ENCODE measurements around the gene PIGBOS1.
"Not testable (repeated sequence)": the region's sequence is repeated elsewhere in the genome, so short reads cannot be mapped to it uniquely, and the experiment has no call there.

PIGBOS1 gene

DNA sequence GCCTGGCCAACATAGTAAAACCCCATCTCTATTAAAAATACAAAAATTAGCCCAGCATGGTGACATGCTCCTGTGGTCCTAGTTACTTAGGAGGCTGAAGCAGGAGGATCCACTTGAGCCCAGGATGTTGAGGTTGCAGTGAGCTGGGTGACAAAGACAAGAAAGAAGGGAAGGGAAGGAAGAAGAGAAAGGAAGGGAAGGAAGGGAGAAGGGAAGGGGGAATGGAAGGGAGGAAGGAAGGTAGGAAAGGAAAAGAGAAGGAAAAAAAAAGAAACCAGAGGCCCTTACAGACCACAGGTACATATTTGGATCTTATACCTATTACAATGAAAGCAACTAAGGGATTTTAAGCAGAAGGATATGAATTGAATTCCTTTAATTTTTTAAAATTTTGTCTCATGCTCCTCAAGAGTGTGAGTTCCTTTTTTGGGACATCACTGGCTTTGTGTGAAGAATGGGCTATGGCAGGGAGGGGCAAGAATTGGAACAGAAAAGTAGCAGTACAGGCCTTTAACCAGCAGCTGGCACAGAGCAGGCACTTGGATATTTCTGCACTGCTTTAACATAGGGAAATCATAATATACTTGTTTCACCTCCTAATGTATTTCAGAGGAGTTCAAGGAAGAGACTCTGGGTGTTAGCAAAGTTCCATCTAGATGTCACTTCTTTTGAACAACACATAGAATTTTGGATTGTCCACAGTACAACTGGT is 37.2 kb downstream of the PIGBOS1 start:
- H3K4me3 ChIP-seq (ENCODE audit: control insufficient read depth, low read depth, low read length), result no peak overlapping the region
- no peak for DNase-seq (ENCODE audit: low read depth)
- TF ChIP-seq, protein P1, sequence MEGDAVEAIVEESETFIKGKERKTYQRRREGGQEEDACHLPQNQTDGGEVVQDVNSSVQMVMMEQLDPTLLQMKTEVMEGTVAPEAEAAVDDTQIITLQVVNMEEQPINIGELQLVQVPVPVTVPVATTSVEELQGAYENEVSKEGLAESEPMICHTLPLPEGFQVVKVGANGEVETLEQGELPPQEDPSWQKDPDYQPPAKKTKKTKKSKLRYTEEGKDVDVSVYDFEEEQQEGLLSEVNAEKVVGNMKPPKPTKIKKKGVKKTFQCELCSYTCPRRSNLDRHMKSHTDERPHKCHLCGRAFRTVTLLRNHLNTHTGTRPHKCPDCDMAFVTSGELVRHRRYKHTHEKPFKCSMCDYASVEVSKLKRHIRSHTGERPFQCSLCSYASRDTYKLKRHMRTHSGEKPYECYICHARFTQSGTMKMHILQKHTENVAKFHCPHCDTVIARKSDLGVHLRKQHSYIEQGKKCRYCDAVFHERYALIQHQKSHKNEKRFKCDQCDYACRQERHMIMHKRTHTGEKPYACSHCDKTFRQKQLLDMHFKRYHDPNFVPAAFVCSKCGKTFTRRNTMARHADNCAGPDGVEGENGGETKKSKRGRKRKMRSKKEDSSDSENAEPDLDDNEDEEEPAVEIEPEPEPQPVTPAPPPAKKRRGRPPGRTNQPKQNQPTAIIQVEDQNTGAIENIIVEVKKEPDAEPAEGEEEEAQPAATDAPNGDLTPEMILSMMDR (IDR thresholded peaks at IDR 0.05; ENCODE audit: control insufficient read depth, insufficient read depth, low read depth, low read length, missing control alignments), result no peak

DNA sequence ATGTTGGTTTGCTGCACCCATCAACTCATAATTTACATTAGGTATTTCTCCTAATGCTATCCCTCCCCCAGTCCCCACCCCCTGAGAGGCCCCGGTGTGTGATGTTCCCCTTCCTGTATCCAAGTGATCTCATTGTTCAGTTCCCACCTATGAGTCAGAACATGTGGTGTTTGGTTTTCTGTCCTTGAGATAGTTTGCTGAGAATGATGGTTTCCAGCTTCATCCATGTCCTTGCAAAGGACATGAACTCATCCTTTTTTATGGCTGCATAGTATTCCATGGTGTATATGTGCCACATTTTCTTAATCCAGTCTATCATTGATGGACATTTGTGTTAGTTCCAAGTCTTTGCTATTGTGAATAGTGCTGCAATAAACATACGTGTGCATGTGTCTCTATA is 38.3 kb downstream of the PIGBOS1 start:
- DNase-seq (ENCODE audit: low read depth); H3K4me3 ChIP-seq (ENCODE audit: control insufficient read depth, low read depth, low read length): not testable (repeated sequence)

DNA sequence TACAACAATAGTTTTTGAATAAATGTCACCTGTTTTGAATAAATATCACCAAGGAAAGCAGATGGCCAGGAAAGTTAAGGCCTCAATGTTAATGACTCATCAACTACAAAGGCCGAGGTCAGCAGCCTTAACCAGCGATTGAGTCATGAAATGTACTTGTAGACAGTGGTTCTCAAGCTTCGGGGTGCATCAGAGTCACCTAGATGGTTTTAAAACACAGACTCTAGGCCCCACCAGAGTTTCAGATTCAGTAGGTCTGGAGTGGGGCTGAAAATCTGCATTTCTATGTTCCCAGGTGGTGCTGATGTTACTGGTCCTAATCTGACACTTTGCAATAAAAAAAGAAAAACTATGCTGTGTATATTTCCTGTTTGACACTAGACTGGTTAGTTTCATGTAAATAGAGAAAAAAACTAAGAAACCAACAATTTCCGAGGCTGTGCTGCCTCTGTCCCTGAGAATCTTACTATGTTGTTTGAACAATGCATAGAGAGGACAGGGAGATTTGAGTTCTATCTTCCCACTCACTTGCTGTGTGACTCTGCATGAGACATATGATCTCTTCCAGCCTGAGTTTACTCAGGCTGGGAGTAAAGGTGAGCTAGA is 39.1 kb downstream of the PIGBOS1 start:
- peak; percentile 80 for DNase-seq (ENCODE audit: low read depth)
- TF ChIP-seq, protein P1 (IDR thresholded peaks at IDR 0.05; ENCODE audit: control insufficient read depth, insufficient read depth, low read depth, low read length, missing control alignments), result no peak
- H3K4me3 ChIP-seq (ENCODE audit: control insufficient read depth, low read depth, low read length), result no peak overlapping the region

DNA sequence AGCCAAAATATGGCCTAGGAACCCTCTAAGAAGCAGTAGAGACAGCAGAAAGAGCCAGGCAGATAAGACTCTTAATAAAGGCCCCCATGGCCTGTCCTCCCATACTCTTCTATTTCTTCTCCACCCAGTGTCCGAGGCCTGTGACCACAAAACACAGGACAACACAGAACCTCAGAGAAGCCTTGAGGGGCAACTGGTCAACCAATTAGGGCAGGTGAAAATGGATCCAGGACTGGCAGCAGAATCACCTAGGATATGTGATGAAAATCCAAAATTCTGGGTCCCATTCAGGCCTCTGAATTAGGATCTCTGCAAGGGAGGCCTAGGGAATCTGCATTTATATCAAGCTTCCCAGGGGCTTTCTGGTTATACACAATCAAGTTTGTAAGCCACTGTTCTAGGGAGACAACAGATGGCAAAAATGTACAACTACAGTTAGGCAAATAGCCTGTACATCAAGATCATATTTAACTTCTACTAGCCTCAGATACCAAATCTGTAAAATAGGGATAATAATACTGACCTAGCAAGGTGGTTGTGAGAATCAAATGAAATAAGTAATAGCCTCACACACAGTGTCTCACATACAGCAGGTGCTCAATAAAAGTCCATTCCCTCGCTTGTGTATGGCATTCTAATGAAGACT is 39.7 kb downstream of the PIGBOS1 start:
- DNase-seq (ENCODE audit: low read depth), result no peak
- TF ChIP-seq, protein P1 (IDR thresholded peaks at IDR 0.05; ENCODE audit: control insufficient read depth, insufficient read depth, low read depth, low read length, missing control alignments), result no peak
- no peak overlapping the region for H3K4me3 ChIP-seq (ENCODE audit: control insufficient read depth, low read depth, low read length)

DNA sequence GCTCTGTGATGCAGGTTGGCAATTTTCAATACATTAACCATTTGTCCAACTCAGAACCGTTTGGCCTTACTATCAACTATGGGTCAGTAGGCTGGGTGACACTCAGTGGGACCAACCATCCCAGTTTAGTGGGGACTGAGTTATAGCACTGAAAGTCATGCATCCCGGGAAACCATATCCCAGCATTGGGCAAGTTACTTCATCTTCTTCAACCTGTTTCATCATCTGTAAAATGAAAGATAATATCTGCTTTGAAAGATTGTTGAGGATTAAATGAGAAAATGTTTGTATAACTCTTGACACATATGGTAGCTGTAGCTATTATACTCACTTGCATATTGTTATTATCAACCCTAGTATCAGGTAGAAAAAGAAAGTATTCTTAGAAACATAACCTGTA is 41.2 kb downstream of the PIGBOS1 start:
- H3K4me3 ChIP-seq (ENCODE audit: control insufficient read depth, low read depth, low read length), result no peak overlapping the region
- TF ChIP-seq, protein P1 (IDR thresholded peaks at IDR 0.05; ENCODE audit: control insufficient read depth, insufficient read depth, low read depth, low read length, missing control alignments), result no peak
- DNase-seq (ENCODE audit: low read depth), result no peak

DNA sequence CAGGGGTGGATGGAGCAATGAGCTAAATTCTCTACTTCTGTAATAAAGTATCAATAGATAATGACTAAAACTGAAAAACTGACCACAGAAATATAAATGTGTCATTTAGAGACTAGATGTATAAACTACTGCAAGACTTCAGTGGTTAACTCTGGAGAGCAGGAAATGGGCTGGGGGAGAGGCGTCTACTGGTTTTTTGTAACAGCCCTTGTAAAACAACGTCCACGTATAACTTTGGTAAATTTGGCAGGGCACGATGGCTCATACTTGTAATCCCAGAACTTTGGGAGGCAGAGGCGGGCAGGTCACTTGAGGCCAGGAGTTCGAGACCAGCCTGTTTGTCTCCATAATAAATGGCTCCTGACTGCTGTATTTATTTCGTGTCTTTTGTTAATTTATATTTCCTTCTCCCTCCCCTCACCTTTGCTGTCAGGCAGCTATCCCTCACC is 41.8 kb downstream of the PIGBOS1 start:
- no peak overlapping the region for H3K4me3 ChIP-seq (ENCODE audit: control insufficient read depth, low read depth, low read length)
- DNase-seq (ENCODE audit: low read depth), result peak; percentile 66
- TF ChIP-seq, protein P1 (IDR thresholded peaks at IDR 0.05; ENCODE audit: control insufficient read depth, insufficient read depth, low read depth, low read length, missing control alignments), result no peak

DNA sequence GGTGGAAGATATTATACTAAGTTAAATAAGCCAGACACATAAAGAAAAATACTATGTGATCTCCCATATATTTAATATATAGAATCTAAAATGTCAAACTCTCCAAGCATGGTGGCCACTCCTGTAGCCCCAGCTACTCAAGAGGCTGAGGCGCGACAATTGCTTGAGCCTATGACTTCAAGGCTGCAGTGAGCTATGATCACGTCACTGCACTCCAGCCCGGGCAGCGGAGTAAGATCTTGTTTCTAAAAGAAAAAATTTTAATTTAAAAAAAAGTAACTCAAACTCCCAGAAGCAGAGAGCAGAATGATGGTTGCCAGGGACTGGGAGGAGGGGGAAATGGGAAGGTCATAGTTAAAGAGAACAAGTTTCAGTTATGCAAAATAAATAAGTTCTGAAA is 42.6 kb downstream of the PIGBOS1 start:
- TF ChIP-seq, protein P1 (IDR thresholded peaks at IDR 0.05; ENCODE audit: control insufficient read depth, insufficient read depth, low read depth, low read length, missing control alignments), result no peak
- no peak overlapping the region for H3K4me3 ChIP-seq (ENCODE audit: control insufficient read depth, low read depth, low read length)
- no peak for DNase-seq (ENCODE audit: low read depth)

All from AG09309 (cell line).